Measurements from ENCODE around the gene FAM219B. TPM values are rescaled to one million over a fixed set of nuclear protein-coding genes. Genes with fewer than 3 reads are reported as not detected.

Gene FAM219B
- 10 to 100 TPM; 36.5 to 44.7 TPM for total RNA-seq

- intact Hi-C loops (cut with micrococcal nuclease) = no loop called here
- no peaks in the 10 kb centered on the region for H3K9me3 Mint-ChIP-seq
- H3K36me3 Mint-ChIP-seq (ENCODE audit: low read depth) = peaks cover 22% of the 10 kb centered on the region
- ATAC-seq (peak; percentile 89), DNase-seq (peak; percentile 88)
- TF ChIP-seq, protein P1, sequence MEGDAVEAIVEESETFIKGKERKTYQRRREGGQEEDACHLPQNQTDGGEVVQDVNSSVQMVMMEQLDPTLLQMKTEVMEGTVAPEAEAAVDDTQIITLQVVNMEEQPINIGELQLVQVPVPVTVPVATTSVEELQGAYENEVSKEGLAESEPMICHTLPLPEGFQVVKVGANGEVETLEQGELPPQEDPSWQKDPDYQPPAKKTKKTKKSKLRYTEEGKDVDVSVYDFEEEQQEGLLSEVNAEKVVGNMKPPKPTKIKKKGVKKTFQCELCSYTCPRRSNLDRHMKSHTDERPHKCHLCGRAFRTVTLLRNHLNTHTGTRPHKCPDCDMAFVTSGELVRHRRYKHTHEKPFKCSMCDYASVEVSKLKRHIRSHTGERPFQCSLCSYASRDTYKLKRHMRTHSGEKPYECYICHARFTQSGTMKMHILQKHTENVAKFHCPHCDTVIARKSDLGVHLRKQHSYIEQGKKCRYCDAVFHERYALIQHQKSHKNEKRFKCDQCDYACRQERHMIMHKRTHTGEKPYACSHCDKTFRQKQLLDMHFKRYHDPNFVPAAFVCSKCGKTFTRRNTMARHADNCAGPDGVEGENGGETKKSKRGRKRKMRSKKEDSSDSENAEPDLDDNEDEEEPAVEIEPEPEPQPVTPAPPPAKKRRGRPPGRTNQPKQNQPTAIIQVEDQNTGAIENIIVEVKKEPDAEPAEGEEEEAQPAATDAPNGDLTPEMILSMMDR (IDR thresholded peaks at IDR 0.05) = no peak
- H3K4me3 Mint-ChIP-seq = peak within 1 kb of the TSS; percentile 88
- CTCF ChIA-PET = interaction anchor here (0.7 to 2.5 kb wide), 20 partner anchors 10 to 417 kb away, joined by 3 to 18 read pairs (median 3); partner anchors contain the start of genes C15orf39, CSK, MPI and ULK3
- H3K4me1 Mint-ChIP-seq (ENCODE audit: low read depth) = peaks cover 26% of the 10 kb centered on the region
- POLR2A ChIA-PET = interaction anchor here (0.7 to 2.6 kb wide), 8 partner anchors 8 to 103 kb away, joined by 3 to 20 read pairs (median 4); partner anchors contain the start of gene MPI
- peak within 1 kb of the TSS; percentile 89 for H3K27ac Mint-ChIP-seq
- no peaks in the 10 kb centered on the region for H3K27me3 Mint-ChIP-seq
These were observed at the start of gene FAM219B for GRCh38 chr15:74906450-74907162. TSS of gene FAM219B (minus strand) at chr15:74906851. CDS start at chr15:74906800, 51 bp downstream.

DNA sequence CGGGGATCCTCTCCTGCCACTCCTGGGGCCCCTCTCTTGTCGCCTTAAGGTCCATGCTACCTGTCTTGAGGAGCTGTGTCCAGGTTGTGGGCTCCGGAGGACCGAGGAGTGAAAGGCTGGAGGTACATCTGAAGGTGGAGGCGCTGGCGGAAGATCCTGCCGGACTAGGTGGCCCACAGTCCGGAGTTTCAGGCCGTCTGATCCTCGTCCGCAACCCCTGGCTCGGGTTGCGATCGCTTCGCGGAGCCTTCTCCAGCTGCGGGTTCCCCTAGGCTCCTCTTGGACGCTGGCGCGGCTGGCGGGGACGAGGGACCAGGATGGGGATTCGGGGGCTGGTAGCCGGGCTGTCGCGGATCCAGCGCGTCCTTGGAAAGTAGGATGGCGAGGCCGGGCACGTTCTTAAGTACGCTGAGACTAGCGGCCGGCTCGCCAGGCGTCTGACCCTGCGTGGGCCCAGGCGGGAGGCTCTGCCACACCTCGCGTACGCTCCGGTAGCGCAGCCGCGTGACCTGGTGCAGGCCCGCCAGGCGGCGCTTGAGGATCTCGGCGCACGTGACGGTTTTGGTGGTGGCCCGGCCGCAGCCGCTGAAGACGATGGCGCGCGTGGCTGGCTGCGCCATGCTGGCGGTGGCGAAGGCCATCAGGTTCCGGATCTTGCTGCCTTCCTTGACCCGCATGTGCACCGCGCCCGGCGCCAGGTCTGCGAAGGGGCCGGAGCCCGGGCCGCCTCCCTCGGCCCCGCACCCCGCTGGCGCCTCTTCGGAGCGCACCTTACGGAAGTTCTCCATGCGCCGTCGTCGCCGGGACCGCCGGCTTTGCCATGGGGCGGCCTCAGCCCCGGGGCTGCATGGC lies 49.4 kb upstream of the FAM219B start:
- peaks cover 47% of the 10 kb centered on the region for H3K4me1 Mint-ChIP-seq (ENCODE audit: low read depth)
- CTCF ChIA-PET = interaction anchor here (0.9 to 2.4 kb wide), 11 partner anchors 13 to 324 kb away, joined by 3 to 15 read pairs (median 5); partner anchors contain the start of genes COX5A and ULK3

GRCh38 chr15:74955017-74955416 lies 48.4 kb upstream of the FAM219B start:
- ATAC-seq = no peak
- intact Hi-C loops (cut with micrococcal nuclease) = no loop called here
- Mint-ChIP-seq H3K4me1 (ENCODE audit: low read depth) (peaks cover 40% of the 10 kb centered on the region), H3K27me3 (peaks cover 25% of the 10 kb centered on the region), H3K4me3 (peak overlapping the region; percentile 69), H3K36me3 (ENCODE audit: low read depth) (no peaks in the 10 kb centered on the region), H3K9me3 (no peaks in the 10 kb centered on the region), H3K27ac (no peak overlapping the region)
- POLR2A ChIA-PET = interaction anchor here (1.0 to 2.5 kb wide), 6 partner anchors 12 to 68 kb away, joined by 3 to 5 read pairs (median 4); partner anchors contain the start of genes PPCDC and SCAMP5
- CTCF ChIA-PET = interaction anchor here (0.7 to 2.4 kb wide), 7 partner anchors 23 to 565 kb away, joined by 3 to 15 read pairs (median 3); no protein-coding TSS in a partner anchor
- TF ChIP-seq, protein P1 (IDR thresholded peaks at IDR 0.05) = no peak
- no peak for DNase-seq

More for the DNA sequence above, 49.4 kb upstream of the FAM219B start:
- no peaks in the 10 kb centered on the region for H3K9me3 Mint-ChIP-seq
- ATAC-seq (peak; percentile 37), DNase-seq (peak; percentile 74)
- H3K27ac Mint-ChIP-seq = no peak overlapping the region
- intact Hi-C loops (cut with micrococcal nuclease) = no loop called here
- H3K36me3 Mint-ChIP-seq (ENCODE audit: low read depth) = no peaks in the 10 kb centered on the region
- peak overlapping the region; percentile 69 for H3K4me3 Mint-ChIP-seq
- TF ChIP-seq, protein P1 (IDR thresholded peaks at IDR 0.05) = peak; percentile 51
- POLR2A ChIA-PET = interaction anchor here (0.6 to 2.5 kb wide), 8 partner anchors 13 to 176 kb away, joined by 3 to 5 read pairs (median 4); partner anchors contain the start of genes PPCDC and SCAMP5
- H3K27me3 Mint-ChIP-seq = peaks cover 29% of the 10 kb centered on the region

DNA sequence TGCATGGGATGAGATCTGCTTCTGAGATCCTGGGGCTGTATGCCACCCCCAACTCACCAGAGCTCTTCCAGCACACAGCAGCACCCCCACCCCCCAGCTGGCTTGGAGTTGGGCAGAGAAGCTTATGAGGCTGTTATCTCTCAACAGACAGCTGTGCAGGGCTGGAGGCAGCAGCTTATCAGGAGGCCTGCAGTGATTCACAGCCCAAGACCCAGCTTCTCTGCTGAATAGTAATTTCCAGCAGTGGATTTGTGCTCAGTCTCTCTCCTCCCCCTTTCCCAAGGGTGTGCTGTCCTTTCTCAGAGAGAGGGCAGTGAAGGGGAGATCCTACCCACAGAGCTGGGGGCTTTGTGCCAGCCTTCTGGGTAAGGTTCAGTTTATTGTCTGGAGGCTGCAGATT lies 47.9 kb upstream of the FAM219B start:
- no peak overlapping the region for H3K27ac Mint-ChIP-seq
- TF ChIP-seq, protein P1 (IDR thresholded peaks at IDR 0.05) = no peak
- peaks cover 21% of the 10 kb centered on the region for H3K27me3 Mint-ChIP-seq
- POLR2A ChIA-PET = interaction anchor here (1.0 to 1.8 kb wide), 3 partner anchors 33 to 116 kb away, joined by 3 to 5 read pairs (median 3); partner anchors contain the start of gene PPCDC
- no peaks in the 10 kb centered on the region for H3K36me3 Mint-ChIP-seq (ENCODE audit: low read depth)
- ATAC-seq (no peak), DNase-seq (no peak)
- H3K4me1 Mint-ChIP-seq (ENCODE audit: low read depth) = peaks cover 36% of the 10 kb centered on the region
- CTCF ChIA-PET = interaction anchor here (1.0 to 4.1 kb wide), 7 partner anchors 11 to 320 kb away, joined by 3 to 20 read pairs (median 5); partner anchors contain the start of gene FAM219B
- intact Hi-C loops (cut with micrococcal nuclease) = no loop called here
- peak overlapping the region; percentile 69 for H3K4me3 Mint-ChIP-seq
- H3K9me3 Mint-ChIP-seq = no peaks in the 10 kb centered on the region
